HT-29 (cell line): Measurements from ENCODE around the gene INPP4B. TPM values are rescaled to one million over a fixed set of nuclear protein-coding genes. Genes with fewer than 3 reads are reported as not detected.

ENCODE experiments used
- DNase-seq: peaks from one replicate; pipeline ENCODE4 v3.0.0-alpha.2; 2015; ENCODE audit warnings: low spot score
- total RNA-seq: library from RNA; depleted of rRNA; stranded (reverse); fragments of >200 nt; shearing (Covaris generic); gene quantifications from 2 replicates; pipeline ENCODE4 v1.2.3, GENCODE V29; 2014

INPP4B gene
- total RNA-seq, 1 experiment from 2014 or later, result 19.1 TPM

- DNase-seq, result no peak
Observed at GRCh38 chr4:142311916-142312315, 534.2 kb downstream of the INPP4B start.

GRCh38 chr4:142309772-142310171 lies 536.3 kb downstream of the INPP4B start:
- DNase-seq, result no peak

GRCh38 chr4:142307857-142308256 lies 538.2 kb downstream of the INPP4B start:
- DNase-seq, result no peak

- no peak for DNase-seq
Observed at GRCh38 chr4:142297313-142297712, 548.8 kb downstream of the INPP4B start.

- no peak for DNase-seq
Observed at GRCh38 chr4:142293536-142293935, 552.6 kb downstream of the INPP4B start.

- DNase-seq, result no peak
Observed at GRCh38 chr4:142292231-142292630, 553.9 kb downstream of the INPP4B start.

GRCh38 chr4:142291299-142292050 lies 554.6 kb downstream of the INPP4B start:
- no peak for DNase-seq

GRCh38 chr4:142287371-142287770 lies 558.7 kb downstream of the INPP4B start:
- no peak for DNase-seq

GRCh38 chr4:142285222-142285583 lies 560.9 kb downstream of the INPP4B start:
- no peak for DNase-seq

GRCh38 chr4:142284402-142285221 lies 561.5 kb downstream of the INPP4B start:
- DNase-seq, result no peak

- peak; percentile 22 for DNase-seq
Observed at GRCh38 chr4:142282870-142283431, 563.1 kb downstream of the INPP4B start.

GRCh38 chr4:142281999-142282398 lies 564.1 kb downstream of the INPP4B start:
- DNase-seq, result no peak

- no peak for DNase-seq
Observed at GRCh38 chr4:142278663-142279062, 567.4 kb downstream of the INPP4B start.

GRCh38 chr4:142278171-142278570 lies 567.9 kb downstream of the INPP4B start:
- DNase-seq, result no peak

GRCh38 chr4:142274137-142274536 lies 572.0 kb downstream of the INPP4B start:
- no peak for DNase-seq

- no peak for DNase-seq
Observed at GRCh38 chr4:142272452-142272851, 573.6 kb downstream of the INPP4B start.

GRCh38 chr4:142271832-142272231 lies 574.3 kb downstream of the INPP4B start:
- no peak for DNase-seq

GRCh38 chr4:142267101-142267500 lies 579.0 kb downstream of the INPP4B start:
- no peak for DNase-seq

GRCh38 chr4:142265946-142266345 lies 580.2 kb downstream of the INPP4B start:
- DNase-seq, result peak; percentile 39

GRCh38 chr4:142265536-142265935 lies 580.6 kb downstream of the INPP4B start:
- peak; percentile 47 for DNase-seq

GRCh38 chr4:142264961-142265360 lies 581.1 kb downstream of the INPP4B start:
- peak; percentile 12 for DNase-seq

- DNase-seq, result no peak
Observed at GRCh38 chr4:142262956-142263355, 583.1 kb downstream of the INPP4B start.

GRCh38 chr4:142248946-142249345 lies 597.2 kb downstream of the INPP4B start:
- DNase-seq, result no peak
